AG09319 (cell line): Measurements from ENCODE around the gene FLVCR1.

Experiments
- DNase-seq: peaks from one replicate; pipeline ENCODE4 v3.0.0-alpha.2; 2010; ENCODE audit warnings: low read depth; ENCODE audit errors: extremely low read depth
- TF ChIP-seq, protein P1 (sequence below): IDR thresholded peaks from 2 replicates; pipeline ENCODE4 v1.5.1; 2011; ENCODE audit warnings: low read depth, mild to moderate bottlenecking, inconsistent platforms, low read length, moderate library complexity

Gene FLVCR1

DNA sequence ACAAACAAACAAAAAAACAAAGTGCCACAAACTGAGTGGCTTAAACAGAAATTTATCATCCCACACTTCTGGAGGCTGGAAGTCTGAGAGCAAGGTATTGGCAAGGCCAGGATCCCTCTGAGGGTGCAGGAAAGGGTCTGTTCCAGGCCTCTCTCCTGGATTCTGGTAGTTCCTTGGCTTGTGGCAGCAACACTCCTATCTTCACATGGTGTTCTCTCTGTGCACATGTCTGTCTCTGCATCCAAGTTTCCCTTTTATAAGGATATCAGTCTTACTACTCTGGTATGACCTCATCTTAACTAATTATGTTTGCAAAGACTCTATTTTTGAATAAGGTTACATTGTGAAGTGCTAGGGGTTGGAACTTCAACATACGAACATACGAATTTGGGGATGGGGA is 87.0 kb downstream of the FLVCR1 start:
- no peak for DNase-seq
- TF ChIP-seq, protein P1, sequence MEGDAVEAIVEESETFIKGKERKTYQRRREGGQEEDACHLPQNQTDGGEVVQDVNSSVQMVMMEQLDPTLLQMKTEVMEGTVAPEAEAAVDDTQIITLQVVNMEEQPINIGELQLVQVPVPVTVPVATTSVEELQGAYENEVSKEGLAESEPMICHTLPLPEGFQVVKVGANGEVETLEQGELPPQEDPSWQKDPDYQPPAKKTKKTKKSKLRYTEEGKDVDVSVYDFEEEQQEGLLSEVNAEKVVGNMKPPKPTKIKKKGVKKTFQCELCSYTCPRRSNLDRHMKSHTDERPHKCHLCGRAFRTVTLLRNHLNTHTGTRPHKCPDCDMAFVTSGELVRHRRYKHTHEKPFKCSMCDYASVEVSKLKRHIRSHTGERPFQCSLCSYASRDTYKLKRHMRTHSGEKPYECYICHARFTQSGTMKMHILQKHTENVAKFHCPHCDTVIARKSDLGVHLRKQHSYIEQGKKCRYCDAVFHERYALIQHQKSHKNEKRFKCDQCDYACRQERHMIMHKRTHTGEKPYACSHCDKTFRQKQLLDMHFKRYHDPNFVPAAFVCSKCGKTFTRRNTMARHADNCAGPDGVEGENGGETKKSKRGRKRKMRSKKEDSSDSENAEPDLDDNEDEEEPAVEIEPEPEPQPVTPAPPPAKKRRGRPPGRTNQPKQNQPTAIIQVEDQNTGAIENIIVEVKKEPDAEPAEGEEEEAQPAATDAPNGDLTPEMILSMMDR: no peak

DNA sequence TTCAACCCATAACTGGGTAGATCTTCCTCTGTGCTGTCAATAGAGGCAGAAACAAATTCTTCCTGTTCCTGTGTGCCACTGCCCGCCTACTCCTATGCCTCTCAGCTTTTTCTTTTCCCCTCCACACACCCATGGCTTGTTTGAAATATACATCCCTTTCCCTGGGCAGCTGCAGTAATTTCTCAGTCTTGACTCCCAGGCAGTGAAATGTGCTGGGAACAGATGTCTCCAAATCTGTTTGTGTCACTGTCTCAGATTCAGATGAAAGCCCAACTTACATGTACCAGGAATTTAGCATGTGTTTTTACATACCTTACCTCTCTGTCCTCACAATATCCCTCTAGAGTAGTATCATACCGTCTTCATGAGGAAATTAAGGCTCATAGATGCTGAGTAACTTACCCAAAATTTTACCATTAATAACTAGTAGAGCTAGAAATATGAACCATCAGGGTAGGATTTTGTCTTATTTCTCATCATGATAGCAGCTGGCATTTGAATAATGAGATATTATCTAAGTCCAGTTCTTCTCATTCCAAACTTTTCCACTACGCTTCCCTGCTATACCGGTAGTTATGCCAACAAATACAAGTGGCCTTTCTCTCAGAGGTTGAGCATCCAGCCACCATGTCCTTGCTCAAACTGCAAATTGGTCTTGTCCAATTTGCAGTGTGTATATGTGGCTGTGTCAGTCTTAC is 87.5 kb downstream of the FLVCR1 start:
- no peak for DNase-seq
- TF ChIP-seq, protein P1: no peak

DNA sequence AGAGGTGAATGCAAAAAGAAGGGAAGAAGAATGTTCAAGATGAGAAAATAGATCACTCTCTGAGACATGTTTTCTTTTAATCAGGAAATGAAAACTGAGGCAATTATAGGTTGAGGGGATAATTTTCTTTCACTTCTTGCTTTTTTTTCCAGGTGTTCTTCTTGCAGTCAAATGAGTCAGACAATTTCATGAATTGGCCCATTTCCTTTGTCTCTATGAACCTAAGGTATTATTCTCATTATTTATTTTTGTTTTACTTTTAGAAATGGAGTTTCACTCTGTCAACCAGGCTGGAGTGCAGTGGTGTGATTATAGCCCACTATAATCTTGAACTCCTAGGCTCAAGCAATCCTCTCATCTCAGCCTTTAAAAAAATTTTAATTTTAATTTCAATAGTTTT is 88.8 kb downstream of the FLVCR1 start:
- DNase-seq: no peak

More for the DNA sequence above, 88.8 kb downstream of the FLVCR1 start:
- TF ChIP-seq, protein P1: no peak
